ENCODE measurements around the gene SNX11.
"Not testable (repeated sequence)": the region's sequence is repeated elsewhere in the genome, so short reads cannot be mapped to it uniquely, and the experiment has no call there.

The SNX11 gene

GRCh38 chr17:48107137-48108055 is at the start of gene SNX11:
Gene SNX11 (plus strand): TSS chr17:48107766. CDS start chr17:48112044, 4,278 bp downstream.
- in situ Hi-C loops (cut with HindIII; ENCODE audit: low sequenced_read_pairs): no loop called here

GRCh38 chr17:48058393-48059124 is 49.0 kb upstream of the SNX11 start:
- in situ Hi-C loops (cut with HindIII; ENCODE audit: low sequenced_read_pairs): no loop called here

- in situ Hi-C loops (cut with HindIII; ENCODE audit: low sequenced_read_pairs): no loop called here
Observed at GRCh38 chr17:48059125-48059668, 48.4 kb upstream of the SNX11 start.

- in situ Hi-C loops (cut with HindIII; ENCODE audit: low sequenced_read_pairs): no loop called here
Observed at GRCh38 chr17:48060249-48060648, 47.3 kb upstream of the SNX11 start.

GRCh38 chr17:48062273-48062672 is 45.3 kb upstream of the SNX11 start:
- in situ Hi-C loops (cut with HindIII; ENCODE audit: low sequenced_read_pairs): no loop called here

GRCh38 chr17:48064638-48065037 is 42.9 kb upstream of the SNX11 start:
- in situ Hi-C loops (cut with HindIII; ENCODE audit: low sequenced_read_pairs): no loop called here

- in situ Hi-C loops (cut with HindIII; ENCODE audit: low sequenced_read_pairs): no loop called here
Observed at GRCh38 chr17:48066192-48066591, 41.4 kb upstream of the SNX11 start.

- in situ Hi-C loops (cut with HindIII; ENCODE audit: low sequenced_read_pairs): no loop called here
Observed at GRCh38 chr17:48066656-48067055, 40.9 kb upstream of the SNX11 start.

GRCh38 chr17:48067245-48067644 is 40.3 kb upstream of the SNX11 start:
- in situ Hi-C loops (cut with HindIII; ENCODE audit: low sequenced_read_pairs): no loop called here

GRCh38 chr17:48067808-48068207 is 39.8 kb upstream of the SNX11 start:
- in situ Hi-C loops (cut with HindIII; ENCODE audit: low sequenced_read_pairs): not testable (repeated sequence)

GRCh38 chr17:48068491-48068961 is 39.0 kb upstream of the SNX11 start:
- in situ Hi-C loops (cut with HindIII; ENCODE audit: low sequenced_read_pairs): no loop called here

- in situ Hi-C loops (cut with HindIII; ENCODE audit: low sequenced_read_pairs): no loop called here
Observed at GRCh38 chr17:48070195-48070594, 37.4 kb upstream of the SNX11 start.

- in situ Hi-C loops (cut with HindIII; ENCODE audit: low sequenced_read_pairs): no loop called here
Observed at GRCh38 chr17:48071654-48072053, 35.9 kb upstream of the SNX11 start.

GRCh38 chr17:48072811-48073210 is 34.8 kb upstream of the SNX11 start:
- in situ Hi-C loops (cut with HindIII; ENCODE audit: low sequenced_read_pairs): not testable (repeated sequence)

GRCh38 chr17:48073566-48074094 is 33.9 kb upstream of the SNX11 start:
- in situ Hi-C loops (cut with HindIII; ENCODE audit: low sequenced_read_pairs): not testable (repeated sequence)

GRCh38 chr17:48074322-48075081 is 33.1 kb upstream of the SNX11 start:
- in situ Hi-C loops (cut with HindIII; ENCODE audit: low sequenced_read_pairs): no loop called here

- in situ Hi-C loops (cut with HindIII; ENCODE audit: low sequenced_read_pairs): not testable (repeated sequence)
Observed at GRCh38 chr17:48077152-48077551, 30.4 kb upstream of the SNX11 start.

- in situ Hi-C loops (cut with HindIII; ENCODE audit: low sequenced_read_pairs): no loop called here
Observed at GRCh38 chr17:48081858-48082257, 25.7 kb upstream of the SNX11 start.

- in situ Hi-C loops (cut with HindIII; ENCODE audit: low sequenced_read_pairs): no loop called here
Observed at GRCh38 chr17:48084932-48085331, 22.6 kb upstream of the SNX11 start.

GRCh38 chr17:48093341-48094045 is 14.1 kb upstream of the SNX11 start:
- in situ Hi-C loops (cut with HindIII; ENCODE audit: low sequenced_read_pairs): no loop called here
